Mucosa of descending colon (tissue), 3 donors: Measurements from ENCODE around the gene DCTN4. TPM values are rescaled to one million over a fixed set of nuclear protein-coding genes. Genes with fewer than 3 reads are reported as not detected.

Experiments
- ATAC-seq: fragments of 200-7000 bp; cut with Tn5 transposase; one replicate; pipeline ENCODE4 v1.9.1; 2020; ENCODE audit warnings: mild to moderate bottlenecking, moderate library complexity
- DNase-seq, 3 donors: peaks; one replicate each; pipeline ENCODE4 v3.0.0-alpha.2; 2020
- H3K36me3 ChIP-seq: fragments of 200-600 bp; one replicate; pipeline ENCODE4 v1.8.0; 2021; ENCODE audit warnings: low read depth, mild to moderate bottlenecking
- H3K4me1 ChIP-seq: fragments of 200-600 bp; one replicate; pipeline ENCODE4 v1.8.0; 2021; ENCODE audit warnings: low read depth, mild to moderate bottlenecking
- H3K4me3 ChIP-seq: fragments of 200-600 bp; one replicate; pipeline ENCODE4 v1.8.0; 2021; ENCODE audit warnings: mild to moderate bottlenecking
- H3K9me3 ChIP-seq: fragments of 200-600 bp; one replicate; pipeline ENCODE4 v1.8.0; 2021; ENCODE audit warnings: mild to moderate bottlenecking
- CTCF ChIP-seq: fragments of 200-600 bp; IDR thresholded peaks from one replicate; pipeline ENCODE4 v1.8.0; 2022; ENCODE audit warnings: antibody characterized with exemption, mild to moderate bottlenecking
- intact Hi-C, 2 donors: fragments of 100-400 bp; cut with DNase I in 1 of 2; cut with micrococcal nuclease in 1 of 2; formaldehyde crosslinking; loops; one replicate each; pipeline versions ENCODE4 v1.11.0 to v1.11.1; 2022; cut with DNase I, micrococcal nuclease
- total RNA-seq, 3 donors: library from RNA; stranded (reverse); fragmentation: NEBNext Ultra II Directional in 2 of 3; extraction: Animal tissue kit (Norgen Biotek cat#: 25700) in 2 of 3; gene quantifications; one replicate each; pipeline versions ENCODE4 v1.2.1 to v1.2.4, GENCODE V29; 2021 to 2023
- donor health status: DM: no; HTN: no; CAD: no; lungs with moderate emphysema.
- donor health status: DM: no; HTN: no; CAD: no.
- donor health status: DM: no; HTN: yes; CAD: no.

The DCTN4 gene
- total RNA-seq, 3 donors from 2014 or later, result 50.8 to 56.4 (median 52.9) TPM

- DNase-seq (no peak), ATAC-seq (no peak)
- no peak overlapping the region for H3K4me3 ChIP-seq
- H3K4me1 ChIP-seq, result peaks cover 42% of the 10 kb centered on the region
- H3K36me3 ChIP-seq, result no peaks in the 10 kb centered on the region
- no peaks in the 10 kb centered on the region for H3K9me3 ChIP-seq
- no peak for TF ChIP-seq CTCF
- intact Hi-C loops, result no loop called here
These were observed 28.1 kb upstream of the DCTN4 start for GRCh38 chr5:150786876-150787275.

- peaks cover 52% of the 10 kb centered on the region for H3K4me1 ChIP-seq
- intact Hi-C loops, result no loop called here
- no peak overlapping the region for H3K4me3 ChIP-seq
- no peak for TF ChIP-seq CTCF
- no peaks in the 10 kb centered on the region for H3K36me3 ChIP-seq
- DNase-seq (no peak), ATAC-seq (no peak)
- no peaks in the 10 kb centered on the region for H3K9me3 ChIP-seq
These were observed 27.1 kb upstream of the DCTN4 start for GRCh38 chr5:150785950-150786349.

- Histone ChIP-seq H3K4me1 (peaks cover 68% of the 10 kb centered on the region), H3K4me3 (no peak overlapping the region), H3K9me3 (no peaks in the 10 kb centered on the region), H3K36me3 (no peaks in the 10 kb centered on the region)
- ATAC-seq (peak; percentile 76), DNase-seq (peak; percentile 73 to 87 (median 80))
- intact Hi-C loops, result no loop called here
- no peak for TF ChIP-seq CTCF
These were observed 24.7 kb upstream of the DCTN4 start for GRCh38 chr5:150783422-150783928.

DNA sequence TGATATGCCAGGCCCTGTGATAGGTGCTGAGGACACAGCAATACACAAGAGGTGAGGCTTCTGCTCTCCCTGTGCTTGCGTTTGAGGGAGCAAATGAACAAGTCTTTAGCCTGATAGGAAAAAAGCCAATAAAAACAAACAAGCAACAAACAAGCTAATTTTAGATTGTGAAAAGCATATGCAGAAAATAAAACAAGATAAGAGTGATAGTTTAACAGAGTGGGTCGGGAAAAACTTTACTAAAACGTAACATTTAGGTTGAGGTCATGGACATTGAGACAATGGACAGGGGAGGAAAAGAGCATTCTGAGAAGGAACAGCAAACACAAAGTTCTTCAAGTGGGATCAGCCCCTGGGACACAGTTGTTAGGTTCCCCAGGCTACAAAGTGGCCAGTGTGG lies 24.0 kb upstream of the DCTN4 start:
- no peak for DNase-seq
- TF ChIP-seq CTCF, result no peak
- no peaks in the 10 kb centered on the region for H3K36me3 ChIP-seq
- no peaks in the 10 kb centered on the region for H3K9me3 ChIP-seq
- ATAC-seq, result no peak
- intact Hi-C loops, result no loop called here
- peaks cover 67% of the 10 kb centered on the region for H3K4me1 ChIP-seq
- no peak overlapping the region for H3K4me3 ChIP-seq

GRCh38 chr5:150781706-150782614 lies 23.1 kb upstream of the DCTN4 start:
- Histone ChIP-seq H3K4me3 (no peak overlapping the region), H3K36me3 (no peaks in the 10 kb centered on the region), H3K4me1 (peaks cover 60% of the 10 kb centered on the region), H3K9me3 (no peaks in the 10 kb centered on the region)
- ATAC-seq (no peak), DNase-seq (peak; percentile 43 to 72 (median 48))
- TF ChIP-seq CTCF, result no peak
- intact Hi-C loops, result no loop called here
